Brain pericyte (primary cell): ENCODE results near the gene IFT122.
"Not testable (repeated sequence)": the region's sequence is repeated elsewhere in the genome, so short reads cannot be mapped to it uniquely, and the experiment has no call there.

Source experiments
- DNase-seq: peaks from one replicate; pipeline ENCODE4 v3.0.0-alpha.2; 2012; ENCODE audit warnings: low read depth, low spot score

IFT122 gene

DNA sequence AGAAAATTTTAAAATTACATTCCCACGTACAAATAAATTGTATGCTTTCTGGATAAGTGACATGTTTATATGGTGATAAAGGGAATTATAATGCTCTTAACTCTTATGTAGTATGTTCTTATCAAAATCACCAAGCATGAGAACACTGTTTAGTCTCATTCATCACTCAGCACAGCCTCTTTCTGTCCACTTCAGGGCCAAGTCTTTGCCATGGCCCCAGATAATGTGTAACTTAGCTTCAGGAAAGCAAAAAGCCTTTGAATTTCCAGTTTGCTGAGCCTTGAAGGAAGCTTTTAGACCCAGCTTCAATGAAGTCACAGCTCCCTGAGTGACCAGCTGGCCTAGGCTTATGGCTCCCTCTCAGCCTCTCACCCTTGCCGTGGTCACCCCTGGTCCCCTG, 57.9 kb downstream of the IFT122 start:
- DNase-seq: not testable (repeated sequence)

DNA sequence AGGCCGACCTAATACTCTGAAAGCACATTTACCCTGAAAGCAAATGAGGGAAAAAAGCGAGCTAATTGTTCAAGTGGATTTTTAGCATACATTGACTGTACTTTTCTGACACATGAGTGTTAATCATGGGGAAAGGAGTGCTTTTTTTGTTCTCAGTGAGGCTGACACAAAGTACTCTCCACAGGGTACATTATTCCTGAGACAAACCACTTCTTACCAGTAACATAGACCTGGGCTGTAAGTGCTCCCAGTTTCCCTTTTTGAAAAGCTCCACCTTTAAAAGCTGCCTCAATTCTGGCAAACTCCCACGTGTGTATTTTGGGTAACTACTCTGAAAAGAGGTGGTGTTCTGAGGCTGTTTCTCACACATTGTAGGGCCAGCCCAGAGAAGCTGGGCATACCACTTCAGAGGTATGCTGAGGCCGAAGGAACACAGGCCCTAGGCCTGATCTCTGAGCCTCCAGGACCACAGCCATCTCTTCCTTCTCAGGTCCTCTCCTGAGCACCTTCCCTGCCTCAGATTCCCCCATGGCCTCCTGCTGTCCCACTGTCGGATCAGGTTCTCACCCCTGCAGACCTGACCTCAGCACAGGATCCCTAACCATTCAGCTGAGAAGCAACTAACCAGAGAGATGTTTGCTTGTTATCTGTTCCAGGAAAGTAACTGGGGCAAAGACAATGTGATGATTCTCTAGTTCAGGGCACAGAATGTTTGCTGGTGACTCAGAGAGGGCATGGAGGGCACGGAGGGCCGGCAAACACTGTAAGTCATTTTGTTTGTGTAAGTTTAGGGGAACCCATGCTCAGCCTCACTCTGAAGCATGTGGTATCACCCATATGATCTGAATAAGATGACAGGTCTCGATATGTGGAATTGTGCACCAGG, 58.8 kb downstream of the IFT122 start:
- not testable (repeated sequence) for DNase-seq

DNA sequence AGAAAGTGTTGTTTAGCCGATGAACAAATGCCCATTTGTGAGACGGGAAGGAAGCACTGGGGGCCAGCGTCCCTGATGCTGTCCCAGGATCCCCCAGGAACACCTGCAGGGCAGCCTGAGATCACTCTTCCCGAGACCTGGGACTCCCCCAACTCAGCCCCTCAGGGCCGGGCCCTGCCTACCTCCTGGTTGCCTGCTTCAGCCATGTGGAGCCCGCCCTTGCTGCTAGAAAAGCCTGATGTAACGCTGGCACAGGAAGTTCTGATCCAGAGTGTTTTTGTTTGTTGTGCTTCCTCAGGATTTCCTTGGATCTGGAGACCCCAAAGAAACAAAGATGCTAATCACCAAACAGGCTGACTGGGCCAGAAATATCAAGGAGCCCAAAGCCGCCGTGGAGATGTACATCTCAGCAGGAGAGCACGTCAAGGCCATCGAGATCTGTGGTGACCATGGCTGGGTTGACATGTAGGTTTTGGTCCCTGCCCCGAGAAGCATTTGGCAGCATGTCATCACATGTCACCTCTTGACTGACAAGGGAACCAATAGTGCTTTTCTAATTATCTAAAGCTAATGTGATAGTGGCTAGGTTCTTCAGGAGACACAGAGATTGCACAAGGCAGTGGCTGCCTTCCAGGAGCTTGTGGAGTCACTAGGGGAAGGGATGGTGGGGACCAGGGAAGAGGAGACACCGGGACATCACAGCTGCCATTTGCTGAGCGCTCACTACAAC, 59.7 kb downstream of the IFT122 start:
- DNase-seq: not testable (repeated sequence)

DNA sequence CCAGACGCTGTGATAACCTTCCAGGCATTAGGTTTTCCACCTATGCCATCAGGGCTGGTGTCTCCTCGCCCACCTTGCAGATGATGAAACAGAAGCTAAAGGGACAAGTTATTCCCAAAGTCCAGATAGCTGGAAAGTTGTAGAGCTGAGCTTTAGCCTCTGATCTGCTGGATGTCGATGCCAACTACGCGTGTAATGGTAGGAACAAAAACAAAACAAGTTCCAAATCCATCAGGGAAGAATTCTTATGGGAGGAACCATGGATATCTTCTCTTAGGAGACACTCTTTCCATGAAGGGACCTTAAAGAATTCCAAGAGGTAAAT, 60.3 kb downstream of the IFT122 start:
- no peak for DNase-seq

DNA sequence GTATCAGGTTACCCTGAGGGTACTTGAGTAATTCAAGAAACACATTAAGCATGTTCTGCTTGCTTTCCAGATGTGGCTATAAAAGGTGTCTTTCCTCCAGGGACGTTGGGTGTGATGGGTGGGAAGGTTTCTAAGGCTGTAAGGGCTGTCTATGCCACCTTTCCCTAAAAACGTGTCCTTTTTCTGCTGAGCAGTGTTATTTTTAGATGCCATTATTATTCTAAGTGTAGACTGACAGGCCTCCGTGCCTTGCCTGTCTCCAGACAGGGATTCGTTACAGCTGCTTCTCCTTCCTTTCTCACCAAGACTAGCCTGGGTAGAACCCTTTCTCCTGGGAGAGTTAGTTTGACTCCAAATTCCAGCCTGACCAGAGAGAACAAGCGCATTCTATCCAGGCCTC, 61.6 kb downstream of the IFT122 start:
- no peak for DNase-seq

DNA sequence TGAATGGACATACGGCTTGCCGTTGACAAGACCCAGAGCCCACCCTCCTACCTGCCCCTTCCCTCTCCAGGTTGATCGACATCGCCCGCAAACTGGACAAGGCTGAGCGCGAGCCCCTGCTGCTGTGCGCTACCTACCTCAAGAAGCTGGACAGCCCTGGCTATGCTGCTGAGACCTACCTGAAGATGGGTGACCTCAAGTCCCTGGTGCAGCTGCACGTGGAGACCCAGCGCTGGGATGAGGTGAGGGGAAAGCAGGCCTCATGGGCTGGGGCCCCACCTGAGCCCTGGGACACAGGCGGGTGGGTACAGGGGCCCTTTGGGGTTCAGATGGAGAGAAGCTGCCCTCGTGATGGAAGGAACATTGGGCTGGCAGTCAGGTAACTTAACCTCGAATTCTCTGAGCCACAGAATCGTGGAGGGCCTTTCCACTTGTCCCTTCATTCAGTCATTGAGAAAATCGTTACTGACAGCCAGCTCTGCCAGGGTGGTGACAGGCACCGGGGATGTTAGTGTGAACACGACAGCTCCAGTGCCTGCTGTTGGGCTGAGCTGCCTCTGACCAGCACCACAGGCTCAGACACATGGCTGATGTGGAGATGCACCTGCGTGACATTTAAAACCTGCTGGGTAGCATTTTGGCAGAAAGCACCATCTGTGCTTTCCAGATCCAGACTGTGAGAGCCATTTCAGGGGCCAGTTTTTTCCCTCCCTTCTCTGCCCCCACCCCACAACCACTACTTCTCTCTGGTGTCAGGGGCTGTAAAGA, 62.8 kb downstream of the IFT122 start:
- no peak for DNase-seq

DNA sequence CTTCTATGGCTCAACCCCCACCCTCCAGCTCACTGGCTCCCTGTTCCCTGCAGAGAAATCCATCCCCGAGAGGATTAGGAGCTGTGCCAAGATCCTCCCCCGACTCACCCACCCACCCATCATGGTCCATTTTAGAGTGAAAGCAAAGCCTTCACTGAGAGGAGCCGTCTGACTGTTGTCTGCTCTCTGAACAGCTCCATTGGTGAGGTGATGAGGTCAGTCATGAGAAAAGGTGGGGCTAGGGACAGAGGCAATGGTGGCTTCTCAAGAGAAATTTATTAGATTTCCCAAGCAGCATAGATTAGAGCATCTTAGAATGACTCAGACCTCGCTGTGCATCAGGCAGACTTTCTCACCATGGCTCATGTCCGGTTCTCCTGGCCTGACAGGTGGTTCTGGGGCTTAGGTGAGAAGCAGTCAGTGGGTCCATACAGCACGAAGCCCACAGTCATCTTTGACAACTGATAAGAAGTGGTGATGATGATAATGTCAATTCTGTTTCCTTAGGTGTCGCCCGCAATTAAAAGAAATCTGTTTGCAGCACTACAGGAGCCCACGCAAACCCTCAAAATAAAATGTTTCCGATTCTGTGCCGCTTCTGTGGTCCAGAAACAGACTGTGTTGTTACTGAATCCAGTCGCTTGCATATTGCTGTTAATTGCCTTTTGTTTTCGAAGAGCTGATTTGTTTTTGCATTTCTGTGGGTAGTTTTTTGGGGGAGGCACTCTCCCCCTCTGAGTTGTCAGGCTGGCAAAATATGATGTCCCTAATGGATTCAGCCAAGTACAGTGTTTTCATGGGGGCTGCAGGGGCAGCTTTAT, 63.7 kb downstream of the IFT122 start:
- DNase-seq: no peak

DNA sequence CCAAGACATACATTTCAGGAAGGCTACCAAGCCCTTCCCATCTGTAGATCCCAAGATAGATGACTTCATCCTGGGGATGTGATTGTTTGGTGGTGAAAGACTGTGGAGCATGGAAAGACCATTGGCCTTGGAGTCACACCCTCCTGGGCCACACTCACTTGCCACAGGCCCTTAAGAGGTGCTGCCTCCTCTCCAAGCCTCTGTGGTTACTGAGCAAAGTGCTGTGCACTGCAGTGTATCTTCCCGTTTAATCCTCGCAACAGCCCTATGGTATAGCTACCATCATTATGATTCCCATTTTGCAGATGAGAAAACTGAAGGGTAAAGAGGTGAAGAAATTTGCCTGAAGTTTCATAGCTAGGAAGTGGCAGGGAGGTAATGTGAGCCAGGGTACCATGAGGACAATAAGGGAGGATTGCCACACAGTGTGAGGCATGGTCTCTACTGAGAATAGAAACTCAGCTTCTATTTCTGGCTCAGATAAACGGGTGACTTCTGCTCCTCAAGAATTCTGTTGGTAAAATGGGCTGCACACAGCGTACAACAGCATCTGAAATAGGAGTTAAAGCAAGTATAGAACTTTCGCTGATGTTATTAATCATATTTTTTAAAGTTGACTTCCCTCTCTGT, 64.6 kb downstream of the IFT122 start:
- no peak for DNase-seq

DNA sequence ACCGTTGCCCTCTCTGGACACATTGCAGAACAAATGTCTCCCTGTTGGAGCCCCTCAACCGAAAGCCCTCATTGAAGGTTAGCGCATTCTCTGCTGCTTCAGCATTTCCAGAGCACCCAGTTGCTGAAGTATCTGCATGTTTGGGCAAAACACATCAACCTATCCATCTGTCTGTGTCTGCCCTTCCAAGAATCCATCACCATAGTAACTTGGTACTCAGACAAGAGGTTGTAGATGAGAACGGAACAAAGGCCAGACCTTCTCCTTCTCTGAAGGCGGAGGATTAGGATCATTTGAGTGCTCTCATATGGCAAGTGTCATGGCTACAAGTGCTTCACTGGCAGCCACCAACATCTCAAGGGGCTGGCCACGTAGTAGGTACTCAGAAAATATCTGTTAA, 65.3 kb downstream of the IFT122 start:
- DNase-seq: no peak

DNA sequence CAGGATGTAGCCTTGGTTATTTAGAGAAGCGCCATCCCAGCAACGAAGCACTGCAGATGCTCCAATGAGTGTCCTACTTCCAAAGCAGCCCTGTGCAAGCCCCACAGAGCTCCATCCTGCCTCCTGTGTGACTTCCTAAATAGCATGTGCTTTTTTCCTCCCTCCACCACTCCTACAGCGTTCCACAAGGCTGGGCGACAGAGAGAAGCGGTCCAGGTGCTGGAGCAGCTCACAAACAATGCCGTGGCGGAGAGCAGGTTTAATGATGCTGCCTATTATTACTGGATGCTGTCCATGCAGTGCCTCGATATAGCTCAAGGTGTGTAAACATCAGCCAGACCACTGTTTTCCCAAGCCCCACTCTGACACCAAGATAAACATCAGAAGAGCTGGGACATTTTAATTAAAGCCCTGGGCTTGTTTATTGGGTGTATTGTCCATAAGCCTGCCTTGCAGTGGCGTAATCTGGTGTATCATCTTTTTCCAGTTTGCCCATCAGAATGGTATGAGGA, 66.3 kb downstream of the IFT122 start:
- DNase-seq: no peak

DNA sequence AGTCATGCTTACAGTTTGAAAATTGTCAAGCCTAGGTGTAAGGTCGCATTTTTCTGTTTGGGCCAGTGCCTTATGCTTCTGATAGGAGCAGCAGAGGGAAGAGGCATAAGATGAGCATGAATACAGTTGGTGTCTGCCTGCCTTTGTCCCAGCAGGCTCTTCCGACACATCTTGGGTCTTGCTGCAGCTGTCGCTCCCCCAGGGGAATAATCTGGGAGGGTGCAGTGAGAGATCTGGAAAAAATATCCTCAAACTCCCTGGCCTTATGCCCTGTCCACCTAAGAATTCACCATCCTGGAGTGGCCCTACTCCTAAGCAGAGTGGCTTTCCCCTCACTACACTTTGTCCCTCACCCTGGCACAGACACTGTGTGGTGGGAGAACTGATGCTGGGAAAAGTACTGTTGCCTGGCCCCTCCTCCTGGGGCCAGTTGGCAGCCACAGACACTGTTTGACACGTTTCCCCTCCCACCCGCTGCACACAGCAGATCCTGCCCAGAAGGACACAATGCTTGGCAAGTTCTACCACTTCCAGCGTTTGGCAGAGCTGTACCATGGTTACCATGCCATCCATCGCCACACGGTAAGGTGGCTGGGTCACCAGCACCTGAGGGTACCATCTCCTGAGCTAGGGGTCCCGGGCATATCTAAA, 67.3 kb downstream of the IFT122 start:
- DNase-seq: no peak

DNA sequence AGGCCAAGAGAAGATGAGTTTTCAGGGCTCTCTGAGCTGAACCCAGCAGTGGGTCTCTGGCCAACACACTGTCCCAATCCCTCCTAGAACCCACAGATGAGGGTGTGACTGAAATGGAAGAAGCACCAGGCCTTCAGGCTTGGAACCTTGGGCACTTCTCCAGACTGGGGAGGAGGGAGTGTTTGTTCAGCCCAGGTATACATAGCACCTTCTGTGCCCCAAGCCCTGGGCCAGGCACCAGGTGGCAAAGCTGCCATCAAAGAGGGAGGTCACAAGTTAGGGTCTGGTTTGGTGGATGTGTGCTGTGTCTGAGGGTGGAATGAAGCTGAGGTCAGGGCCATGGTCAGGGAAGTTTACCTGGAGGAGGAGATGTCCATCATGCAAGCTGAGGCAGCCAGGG, 72.6 kb downstream of the IFT122 start:
- DNase-seq: no peak

DNA sequence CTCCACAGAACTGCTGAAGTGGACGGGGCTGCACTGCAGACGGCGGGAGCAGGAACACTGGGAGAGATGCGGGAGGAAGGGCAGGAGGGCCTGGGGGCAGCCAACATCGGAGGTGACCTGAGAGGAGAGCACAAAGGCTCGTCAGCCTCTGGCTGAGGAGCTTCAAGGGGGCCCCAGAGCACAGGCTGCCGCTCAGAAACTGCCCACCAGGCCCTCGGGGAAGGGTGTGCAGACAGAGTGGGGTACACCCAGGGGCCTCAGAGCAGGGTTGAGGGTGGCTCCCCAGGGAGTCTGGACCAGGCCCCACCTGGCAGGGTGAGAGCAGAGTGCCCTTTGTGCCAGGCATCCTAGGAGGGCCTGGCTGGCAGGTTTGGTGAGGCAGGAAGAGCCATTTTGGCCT, 73.7 kb downstream of the IFT122 start:
- no peak for DNase-seq

DNA sequence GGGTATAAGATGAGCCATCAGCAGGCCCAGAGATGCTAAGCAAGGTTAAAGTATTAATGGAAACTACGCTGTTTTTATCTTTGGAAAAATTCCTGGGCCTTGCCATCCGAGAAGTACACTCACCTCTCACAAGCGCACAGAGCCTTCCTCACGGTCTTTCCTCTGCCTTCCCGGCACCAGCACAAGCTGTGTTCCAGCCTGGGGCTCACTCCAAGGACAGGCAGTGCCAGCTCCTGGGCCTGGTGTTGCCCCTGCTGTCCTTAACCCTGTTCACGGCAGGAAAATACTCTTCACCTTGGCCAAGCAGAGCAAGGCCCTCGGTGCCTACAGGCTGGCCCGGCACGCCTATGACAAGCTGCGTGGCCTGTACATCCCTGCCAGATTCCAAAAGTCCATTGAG, 74.1 kb downstream of the IFT122 start:
- no peak for DNase-seq

DNA sequence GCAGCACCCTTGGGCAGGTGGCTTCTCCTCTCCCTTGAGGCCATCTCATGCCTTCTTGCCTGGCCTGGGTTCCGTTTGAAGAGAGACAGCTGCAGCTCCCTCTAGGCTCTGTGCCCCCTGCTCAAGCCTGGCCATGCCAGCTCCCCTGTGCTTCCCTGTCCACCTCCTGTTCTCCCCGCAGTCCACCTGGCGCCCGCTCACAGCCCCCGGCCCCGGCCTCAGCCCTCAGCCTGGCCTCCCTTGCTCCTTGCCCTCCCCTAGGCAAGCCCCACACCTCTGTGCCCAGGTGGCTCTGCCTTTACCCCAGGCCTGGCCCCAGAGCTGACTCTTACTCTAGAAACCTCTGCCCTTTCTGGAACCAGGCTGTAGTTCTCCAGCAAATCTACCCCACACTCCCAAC, 74.5 kb downstream of the IFT122 start:
- DNase-seq: no peak

DNA sequence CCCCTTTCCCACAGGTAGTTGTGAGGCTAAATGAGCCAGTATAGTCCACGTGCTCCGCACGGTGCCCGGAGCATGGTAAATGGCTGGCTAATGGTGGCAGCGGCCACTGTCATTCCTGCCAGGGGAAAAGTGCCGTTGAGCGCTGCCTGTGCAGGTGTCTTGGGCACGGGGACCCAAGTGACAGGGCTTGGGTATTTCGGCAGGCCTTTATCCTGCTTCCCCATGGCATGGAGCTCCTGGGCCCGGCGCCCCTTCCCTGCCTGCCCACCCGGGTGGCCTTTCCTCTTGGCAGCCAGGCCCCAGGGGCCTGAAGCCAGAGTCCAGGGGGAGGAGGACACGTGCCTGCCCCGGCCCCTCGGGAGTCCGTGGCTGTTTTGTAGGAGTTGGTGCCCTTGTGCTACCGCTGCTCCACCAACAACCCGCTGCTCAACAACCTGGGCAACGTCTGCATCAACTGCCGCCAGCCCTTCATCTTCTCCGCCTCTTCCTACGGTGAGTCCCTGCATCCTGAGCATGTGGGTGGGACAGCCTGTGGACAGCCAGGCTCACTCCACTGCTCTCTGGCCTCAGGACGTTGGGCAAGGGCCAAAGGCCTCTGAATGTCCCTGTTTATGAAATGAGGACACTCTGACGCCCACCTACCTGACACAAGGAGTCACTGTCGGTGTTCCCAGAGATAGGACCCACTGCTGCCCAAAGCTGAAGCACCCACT, 75.2 kb downstream of the IFT122 start:
- DNase-seq: not testable (repeated sequence)

DNA sequence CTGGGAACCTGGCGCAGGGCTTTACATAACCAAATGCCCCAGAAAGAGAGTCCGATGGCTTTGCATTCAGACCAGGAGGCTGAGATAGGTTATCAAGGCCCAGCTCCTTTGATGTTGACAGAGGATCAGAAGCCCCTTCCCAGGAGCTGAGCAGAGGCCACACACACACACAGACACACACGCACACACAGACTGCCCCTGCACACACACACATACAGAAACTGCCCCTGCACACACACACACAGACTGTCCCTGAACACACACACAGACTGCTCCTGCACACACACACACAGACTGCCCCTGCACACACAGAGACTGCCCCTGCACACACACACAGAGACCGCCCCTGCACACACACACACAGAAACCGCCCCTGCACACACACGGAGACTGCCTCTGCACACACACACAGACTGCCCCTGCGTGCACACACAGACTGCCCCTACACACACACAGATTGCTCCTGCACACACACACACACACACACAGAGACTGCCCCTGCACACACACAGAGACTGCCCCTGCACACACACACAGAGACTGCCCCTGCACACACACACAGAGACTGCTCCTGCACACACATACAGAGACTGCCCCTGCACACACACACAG, 75.9 kb downstream of the IFT122 start:
- DNase-seq: not testable (repeated sequence)

DNA sequence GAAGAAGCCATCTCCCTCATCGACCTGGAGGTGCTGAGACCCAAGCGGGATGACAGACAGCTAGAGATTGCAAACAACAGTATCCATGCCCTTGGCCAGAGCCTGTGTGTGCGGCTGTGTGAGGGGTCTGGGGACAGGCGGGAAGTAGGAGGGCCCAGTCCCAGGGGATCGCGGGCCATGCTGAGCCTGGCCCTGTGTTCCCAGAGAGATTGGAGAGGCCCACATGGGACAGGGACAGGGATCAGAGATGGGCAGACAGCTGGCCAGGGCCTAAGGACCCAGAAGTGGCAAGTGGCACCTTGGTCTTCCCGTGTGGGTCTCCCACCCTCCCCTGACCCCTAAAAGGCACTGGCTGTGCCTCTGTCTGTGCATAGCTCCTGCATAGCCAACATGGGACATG, 77.5 kb downstream of the IFT122 start:
- no peak for DNase-seq

DNA sequence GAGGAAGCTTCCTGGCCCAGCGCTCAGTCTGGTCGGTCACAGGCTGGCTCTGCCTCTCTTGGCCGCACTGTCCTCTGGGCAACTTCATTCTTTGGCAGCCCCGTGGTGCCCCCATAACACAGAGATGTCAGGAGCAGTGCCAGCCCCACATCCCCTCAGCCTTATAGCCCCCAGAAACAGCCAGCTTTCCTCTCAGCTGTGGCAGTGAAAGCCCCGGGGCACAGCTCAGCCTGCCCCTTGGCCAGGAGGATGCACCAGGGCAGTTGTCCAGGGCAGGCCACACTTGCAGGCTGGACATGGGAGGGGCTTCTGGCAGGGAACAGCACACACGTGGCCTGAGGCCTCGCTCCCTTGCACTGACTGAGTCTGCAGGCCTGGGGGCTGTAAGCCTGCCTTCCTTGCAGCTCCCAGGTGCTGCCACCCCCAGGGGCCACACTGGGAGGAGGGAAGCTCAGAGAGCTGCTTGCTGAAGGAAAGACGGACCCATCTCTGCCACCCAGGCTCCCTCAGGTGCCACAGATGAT, 78.1 kb downstream of the IFT122 start:
- DNase-seq: no peak
